ENCODE measurements around the gene TBC1D22A.

GRCh38 chr22:47147572-47147971 lies 385.1 kb downstream of the TBC1D22A start:
- TF ChIP-seq POLR2A (IDR thresholded peaks at IDR 0.05), result no peak
- TF ChIP-seq, protein P1, sequence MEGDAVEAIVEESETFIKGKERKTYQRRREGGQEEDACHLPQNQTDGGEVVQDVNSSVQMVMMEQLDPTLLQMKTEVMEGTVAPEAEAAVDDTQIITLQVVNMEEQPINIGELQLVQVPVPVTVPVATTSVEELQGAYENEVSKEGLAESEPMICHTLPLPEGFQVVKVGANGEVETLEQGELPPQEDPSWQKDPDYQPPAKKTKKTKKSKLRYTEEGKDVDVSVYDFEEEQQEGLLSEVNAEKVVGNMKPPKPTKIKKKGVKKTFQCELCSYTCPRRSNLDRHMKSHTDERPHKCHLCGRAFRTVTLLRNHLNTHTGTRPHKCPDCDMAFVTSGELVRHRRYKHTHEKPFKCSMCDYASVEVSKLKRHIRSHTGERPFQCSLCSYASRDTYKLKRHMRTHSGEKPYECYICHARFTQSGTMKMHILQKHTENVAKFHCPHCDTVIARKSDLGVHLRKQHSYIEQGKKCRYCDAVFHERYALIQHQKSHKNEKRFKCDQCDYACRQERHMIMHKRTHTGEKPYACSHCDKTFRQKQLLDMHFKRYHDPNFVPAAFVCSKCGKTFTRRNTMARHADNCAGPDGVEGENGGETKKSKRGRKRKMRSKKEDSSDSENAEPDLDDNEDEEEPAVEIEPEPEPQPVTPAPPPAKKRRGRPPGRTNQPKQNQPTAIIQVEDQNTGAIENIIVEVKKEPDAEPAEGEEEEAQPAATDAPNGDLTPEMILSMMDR (IDR thresholded peaks at IDR 0.05), result no peak
